Activated T-cell treated with anti-CD3 and anti-CD28 coated beads, Interleukin-2, amount 50 U/mL, for 24 hours (primary cell): Measurements from ENCODE around the gene NKIRAS2.
A peak's percentile ranks its signal among the peaks of the same experiment; 100 is the strongest.
"Not testable (repeated sequence)": the region's sequence is repeated elsewhere in the genome, so short reads cannot be mapped to it uniquely, and the experiment has no call there.

Experiments used
- DNase-seq: peaks from one replicate; pipeline ENCODE4 v3.0.0-alpha.2; 2020
- H3K27ac Mint-ChIP-seq: 2 replicates; pipeline ENCODE4 v1.8.0; 2020; ENCODE audit warnings: mild to moderate bottlenecking, mixed read lengths
- H3K27me3 Mint-ChIP-seq: 2 replicates; pipeline ENCODE4 v1.8.0; 2020; ENCODE audit warnings: mixed read lengths
- H3K36me3 Mint-ChIP-seq: 2 replicates; pipeline ENCODE4 v1.8.0; 2020; ENCODE audit warnings: low read depth, mixed read lengths
- H3K4me1 Mint-ChIP-seq: 2 replicates; pipeline ENCODE4 v1.8.0; 2020; ENCODE audit warnings: low read depth, mixed read lengths
- H3K4me3 Mint-ChIP-seq: 2 replicates; pipeline ENCODE4 v1.8.0; 2020; ENCODE audit warnings: mild to moderate bottlenecking, moderate library complexity, mixed read lengths
- H3K9me3 Mint-ChIP-seq: 2 replicates; pipeline ENCODE4 v1.8.0; 2020; ENCODE audit warnings: mixed read lengths

The NKIRAS2 gene

DNA sequence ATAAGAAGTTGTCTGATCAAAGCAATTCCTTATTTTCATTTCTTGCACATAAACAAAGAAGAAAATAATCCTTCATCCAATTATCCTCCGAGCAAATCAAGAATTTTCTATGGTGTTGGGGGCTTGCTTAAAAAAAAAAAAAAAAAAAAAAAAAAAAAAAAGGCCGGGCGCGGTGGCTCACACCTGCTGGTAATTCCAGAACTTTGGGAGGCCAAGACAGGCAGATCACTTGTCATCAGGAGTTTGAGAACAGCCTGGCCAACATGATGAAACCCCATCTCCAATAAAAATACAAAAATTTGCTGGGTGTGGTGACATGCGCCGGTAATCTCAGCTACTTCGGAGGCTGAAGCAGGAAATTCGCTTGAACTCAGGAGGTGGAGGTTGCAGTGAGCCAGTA lies 34.0 kb upstream of the NKIRAS2 start:
- Mint-ChIP-seq H3K36me3 (peaks cover 99% of the 10 kb centered on the region), H3K27me3 (no peaks in the 10 kb centered on the region), H3K4me1 (peaks cover 15% of the 10 kb centered on the region), H3K4me3 (no peak overlapping the region), H3K27ac (peak overlapping the region; percentile 50), H3K9me3 (no peaks in the 10 kb centered on the region)
- DNase-seq, result peak; percentile 17

DNA sequence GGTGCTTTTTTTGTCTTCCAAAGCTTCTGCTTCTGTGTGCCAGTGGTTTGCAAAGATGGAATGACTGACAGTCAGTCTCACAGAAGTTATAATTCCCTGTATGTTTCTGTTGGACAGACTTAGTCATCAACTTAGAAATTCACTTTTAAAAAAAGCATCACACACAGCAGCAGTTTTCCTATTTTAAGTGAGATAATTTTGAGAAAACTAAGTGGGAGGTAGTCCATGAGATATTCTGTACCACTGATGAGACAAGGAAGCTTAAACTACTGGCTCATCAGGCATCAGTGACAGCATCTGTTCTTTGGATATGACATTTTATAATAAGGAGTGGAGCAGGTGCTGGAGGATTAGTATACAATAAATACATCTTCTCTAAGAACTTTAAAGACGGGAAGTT lies 33.3 kb upstream of the NKIRAS2 start:
- peaks cover 15% of the 10 kb centered on the region for H3K4me1 Mint-ChIP-seq
- H3K27me3 Mint-ChIP-seq, result no peaks in the 10 kb centered on the region
- H3K9me3 Mint-ChIP-seq, result no peaks in the 10 kb centered on the region
- no peak overlapping the region for H3K4me3 Mint-ChIP-seq
- peak overlapping the region; percentile 23 for H3K27ac Mint-ChIP-seq
- H3K36me3 Mint-ChIP-seq, result peaks cover 99% of the 10 kb centered on the region
- DNase-seq, result no peak

DNA sequence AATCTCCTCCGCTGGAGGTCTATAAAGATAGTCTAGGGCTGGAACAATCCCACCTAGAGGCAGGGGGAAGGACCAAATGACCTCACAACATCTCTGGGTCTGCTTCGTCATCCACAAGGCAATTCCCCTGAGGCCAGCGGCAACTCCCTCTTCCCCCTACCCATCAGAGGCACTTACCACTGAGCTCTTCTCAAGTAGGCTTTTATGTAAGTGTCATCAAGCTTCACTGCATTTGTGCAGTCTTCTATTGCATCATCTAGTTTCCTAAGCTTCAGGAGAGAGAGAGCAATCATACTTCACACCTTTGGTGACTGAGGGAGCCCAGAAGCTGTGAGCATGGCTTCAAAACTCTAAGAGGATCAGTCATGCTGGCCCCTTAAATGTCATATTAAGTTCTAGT lies 32.2 kb upstream of the NKIRAS2 start:
- Mint-ChIP-seq H3K9me3 (no peaks in the 10 kb centered on the region), H3K4me3 (no peak overlapping the region), H3K27ac (peak overlapping the region; percentile 75), H3K27me3 (no peaks in the 10 kb centered on the region), H3K4me1 (peaks cover 15% of the 10 kb centered on the region), H3K36me3 (peaks cover 99% of the 10 kb centered on the region)
- DNase-seq, result no peak

DNA sequence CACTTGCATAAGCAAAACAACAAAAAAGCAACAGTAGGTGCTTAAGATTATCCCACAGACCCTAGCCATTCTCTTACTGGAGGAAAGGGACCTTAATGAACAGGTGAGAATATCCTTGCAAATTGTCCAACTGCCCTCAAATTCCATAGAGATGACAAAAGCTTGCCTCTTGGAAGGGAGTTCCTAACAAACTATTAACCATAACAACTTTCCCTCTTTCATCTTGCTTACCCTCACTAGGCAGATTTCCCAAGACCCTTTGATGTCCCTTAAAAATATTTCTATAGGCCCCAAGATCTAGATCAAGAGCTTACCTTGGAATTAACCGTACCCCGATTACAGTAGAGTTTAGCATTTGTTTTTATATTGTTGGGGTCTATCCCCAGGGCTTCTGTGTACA lies 31.5 kb upstream of the NKIRAS2 start:
- Mint-ChIP-seq H3K4me3 (no peak overlapping the region), H3K9me3 (no peaks in the 10 kb centered on the region), H3K27me3 (no peaks in the 10 kb centered on the region), H3K27ac (peak overlapping the region; percentile 75), H3K36me3 (peaks cover 99% of the 10 kb centered on the region), H3K4me1 (peaks cover 15% of the 10 kb centered on the region)
- no peak for DNase-seq

DNA sequence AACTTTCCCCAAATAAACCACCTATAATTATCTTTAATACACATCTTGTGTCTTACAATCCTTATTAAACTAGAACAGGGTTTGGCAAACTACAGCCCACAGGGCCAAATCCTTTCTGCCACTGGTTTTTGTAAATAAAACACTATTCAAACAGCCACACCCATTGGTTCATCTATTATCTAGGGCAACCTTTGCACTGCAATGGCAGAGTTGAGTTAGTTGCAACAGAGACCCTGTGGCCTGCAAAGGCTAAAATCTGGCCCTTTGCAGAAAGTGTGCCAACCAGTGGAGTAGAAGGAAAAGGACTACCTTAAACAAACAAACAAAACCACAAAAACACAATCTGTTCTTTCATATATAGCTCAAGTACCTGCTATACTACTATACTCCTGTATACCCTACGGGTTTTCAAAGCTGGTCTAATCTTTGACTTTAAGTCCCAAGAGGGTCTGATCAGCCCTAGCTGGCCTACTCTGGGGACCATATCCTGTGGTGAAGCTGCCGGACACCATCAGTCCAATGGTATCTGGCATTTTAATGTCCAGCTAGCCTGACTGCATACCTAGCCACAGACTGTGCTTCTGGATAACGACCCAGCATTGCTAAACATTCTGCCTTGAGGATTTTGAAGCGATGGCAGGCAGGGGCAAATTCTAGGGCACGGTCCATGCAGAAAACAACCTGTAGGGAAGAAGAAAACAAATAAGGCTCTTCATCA lies 30.0 kb upstream of the NKIRAS2 start:
- peak overlapping the region; percentile 8 for H3K27ac Mint-ChIP-seq
- no peaks in the 10 kb centered on the region for H3K27me3 Mint-ChIP-seq
- H3K9me3 Mint-ChIP-seq, result no peaks in the 10 kb centered on the region
- H3K4me3 Mint-ChIP-seq, result no peak overlapping the region
- DNase-seq, result peak; percentile 3
- H3K4me1 Mint-ChIP-seq, result peaks cover 15% of the 10 kb centered on the region
- peaks cover 99% of the 10 kb centered on the region for H3K36me3 Mint-ChIP-seq

DNA sequence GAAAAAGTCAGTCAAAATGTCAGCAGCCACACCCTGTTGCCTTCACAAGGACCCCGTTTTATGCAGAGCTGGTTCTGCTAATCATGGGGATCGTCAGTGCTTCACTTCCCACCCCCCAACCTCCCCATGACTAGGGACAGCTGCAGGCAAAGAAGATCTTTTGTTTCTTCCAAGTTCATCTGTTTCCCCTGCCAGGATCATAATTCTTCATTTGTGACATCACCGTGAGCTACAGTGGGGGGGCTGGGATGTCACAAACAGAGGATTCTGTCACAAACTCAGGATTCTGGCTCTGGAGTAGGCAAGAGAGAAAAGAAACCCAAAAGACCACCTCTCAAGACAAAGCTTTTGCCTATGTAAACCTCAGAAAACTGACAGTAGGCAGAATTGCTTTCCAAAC lies 27.3 kb upstream of the NKIRAS2 start:
- Mint-ChIP-seq H3K4me1 (peaks cover 23% of the 10 kb centered on the region), H3K9me3 (no peaks in the 10 kb centered on the region), H3K27ac (peak overlapping the region; percentile 51), H3K4me3 (no peak overlapping the region), H3K27me3 (no peaks in the 10 kb centered on the region), H3K36me3 (peaks cover 99% of the 10 kb centered on the region)
- DNase-seq, result peak; percentile 23

DNA sequence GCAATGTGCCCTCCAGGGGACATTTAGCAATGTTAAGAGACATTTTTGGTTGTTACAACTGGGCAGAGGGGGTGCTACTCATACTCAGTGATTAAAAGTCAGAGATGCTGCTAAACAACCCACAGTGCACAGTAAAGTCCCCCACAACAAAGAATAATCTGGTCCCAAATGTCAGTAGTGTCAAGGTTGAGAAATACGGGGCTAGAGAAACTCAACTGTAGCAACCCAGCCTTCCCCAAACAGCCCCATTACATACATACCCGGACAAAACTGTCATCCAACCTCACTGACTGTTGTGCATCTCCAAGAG lies 23.1 kb upstream of the NKIRAS2 start:
- H3K36me3 Mint-ChIP-seq, result peaks cover 92% of the 10 kb centered on the region
- H3K27me3 Mint-ChIP-seq, result no peaks in the 10 kb centered on the region
- DNase-seq, result no peak
- H3K4me3 Mint-ChIP-seq, result no peak overlapping the region
- H3K9me3 Mint-ChIP-seq, result no peaks in the 10 kb centered on the region
- peak overlapping the region; percentile 83 for H3K27ac Mint-ChIP-seq
- peaks cover 13% of the 10 kb centered on the region for H3K4me1 Mint-ChIP-seq

DNA sequence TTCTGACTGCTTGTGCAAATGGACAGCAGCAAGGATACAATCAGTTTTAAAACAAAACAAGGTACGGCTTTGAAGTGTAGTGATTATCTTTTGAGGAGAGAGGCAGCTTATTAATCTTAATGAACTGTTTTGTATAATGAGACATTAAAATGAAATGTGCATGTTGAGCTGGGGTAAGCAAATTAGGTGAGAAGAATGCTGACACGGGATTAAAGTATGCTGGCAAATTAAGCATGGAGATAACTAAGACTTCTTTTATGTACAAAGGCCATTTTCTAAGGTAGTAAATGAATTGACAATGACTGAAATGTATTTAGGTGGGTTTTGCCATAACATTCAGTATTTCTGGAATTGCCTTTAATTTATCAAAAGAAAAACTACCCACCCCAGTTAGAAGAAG lies 21.4 kb upstream of the NKIRAS2 start:
- H3K36me3 Mint-ChIP-seq, result peaks cover 92% of the 10 kb centered on the region
- peaks cover 23% of the 10 kb centered on the region for H3K4me1 Mint-ChIP-seq
- no peaks in the 10 kb centered on the region for H3K9me3 Mint-ChIP-seq
- DNase-seq, result no peak
- no peaks in the 10 kb centered on the region for H3K27me3 Mint-ChIP-seq
- H3K4me3 Mint-ChIP-seq, result no peak overlapping the region
- no peak overlapping the region for H3K27ac Mint-ChIP-seq

DNA sequence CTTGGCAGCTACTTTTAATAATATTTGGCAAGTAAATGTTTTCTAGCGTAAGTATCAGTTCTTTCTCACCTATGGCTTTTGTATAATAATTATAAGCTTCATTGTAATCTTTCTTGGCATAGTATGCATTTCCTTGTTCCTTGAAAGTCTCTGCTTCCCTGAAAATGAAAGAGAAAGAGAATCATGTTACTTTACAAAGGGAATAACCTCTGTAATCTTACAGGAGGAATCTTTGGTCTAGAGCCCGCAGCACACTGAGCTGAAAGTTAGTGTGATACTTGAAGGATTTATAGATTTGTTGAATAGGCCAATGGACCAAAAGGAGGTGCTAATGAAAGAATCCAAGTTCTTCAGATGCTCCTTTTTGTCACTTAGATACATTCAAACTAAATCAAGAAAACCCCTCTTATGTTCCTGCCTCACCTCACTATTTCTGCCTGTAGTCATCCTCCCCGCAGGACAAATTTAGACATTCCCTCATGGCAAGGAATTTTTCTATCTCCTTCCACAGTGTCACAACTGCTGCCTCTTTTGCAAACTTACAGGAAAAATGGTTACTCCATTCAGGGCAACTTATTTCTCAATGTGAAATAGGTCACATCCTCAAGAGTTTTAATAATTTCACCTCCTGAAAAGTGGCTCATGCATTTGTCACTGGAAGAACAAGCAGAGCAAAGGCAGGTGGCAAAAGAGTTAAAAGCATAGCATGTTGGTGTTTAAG lies 19.3 kb upstream of the NKIRAS2 start:
- H3K4me1 Mint-ChIP-seq, result peaks cover 39% of the 10 kb centered on the region
- peak overlapping the region; percentile 50 for H3K27ac Mint-ChIP-seq
- H3K36me3 Mint-ChIP-seq, result peaks cover 90% of the 10 kb centered on the region
- H3K4me3 Mint-ChIP-seq, result no peak overlapping the region
- no peaks in the 10 kb centered on the region for H3K27me3 Mint-ChIP-seq
- DNase-seq, result no peak
- no peaks in the 10 kb centered on the region for H3K9me3 Mint-ChIP-seq

DNA sequence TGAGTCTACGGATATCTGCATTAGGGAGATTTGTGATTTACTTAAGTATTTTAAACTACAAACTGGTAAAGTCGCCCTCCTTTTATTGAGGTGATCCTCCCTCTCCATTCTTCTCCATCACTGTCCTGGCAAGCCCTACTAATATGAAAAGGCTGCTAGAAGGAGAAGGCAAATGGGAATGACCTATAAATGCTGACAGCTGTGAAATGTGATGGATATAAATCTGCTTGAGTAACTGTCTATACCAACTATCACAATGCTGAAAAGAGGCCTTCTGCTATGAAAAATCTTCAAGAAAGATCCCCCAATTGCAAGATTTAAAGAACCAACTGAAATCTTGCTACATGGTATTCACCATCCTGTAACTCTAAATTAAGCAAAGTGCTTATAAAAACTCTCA lies 18.2 kb upstream of the NKIRAS2 start:
- H3K27ac Mint-ChIP-seq, result no peak overlapping the region
- H3K9me3 Mint-ChIP-seq, result no peaks in the 10 kb centered on the region
- H3K4me1 Mint-ChIP-seq, result peaks cover 31% of the 10 kb centered on the region
- H3K4me3 Mint-ChIP-seq, result no peak overlapping the region
- peaks cover 79% of the 10 kb centered on the region for H3K36me3 Mint-ChIP-seq
- no peaks in the 10 kb centered on the region for H3K27me3 Mint-ChIP-seq
- DNase-seq, result no peak

DNA sequence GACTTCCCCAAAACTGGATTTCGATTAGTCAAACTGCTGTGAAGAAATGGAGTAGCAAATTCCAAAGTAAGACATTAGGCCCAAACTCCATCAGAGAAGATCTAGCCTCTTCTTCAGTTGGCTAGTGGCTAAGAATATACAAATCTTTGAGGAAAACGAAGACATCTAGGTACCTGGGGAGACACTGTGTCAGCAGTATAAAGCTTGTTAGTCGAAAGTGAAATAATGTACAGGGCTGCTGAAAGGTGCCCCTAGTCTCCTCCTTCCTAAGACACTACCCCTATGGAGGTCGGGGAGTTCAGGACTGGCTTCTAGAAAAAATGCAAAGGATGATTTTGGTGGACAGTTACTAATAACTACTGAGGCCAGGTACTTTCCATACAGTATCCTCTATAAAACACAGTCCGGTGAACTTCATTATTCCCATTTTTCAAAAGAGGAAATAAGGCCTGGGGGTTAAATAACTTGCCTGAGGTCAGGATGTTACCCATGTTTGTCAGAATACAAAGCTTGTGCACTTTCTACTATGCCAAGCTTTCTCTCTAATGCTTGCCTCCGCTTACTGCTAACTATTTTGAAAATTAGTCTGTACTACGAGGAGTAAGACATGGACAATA lies 17.6 kb upstream of the NKIRAS2 start:
- H3K4me3 Mint-ChIP-seq, result no peak overlapping the region
- peaks cover 30% of the 10 kb centered on the region for H3K4me1 Mint-ChIP-seq
- H3K27ac Mint-ChIP-seq, result no peak overlapping the region
- no peaks in the 10 kb centered on the region for H3K27me3 Mint-ChIP-seq
- H3K9me3 Mint-ChIP-seq, result no peaks in the 10 kb centered on the region
- no peak for DNase-seq
- H3K36me3 Mint-ChIP-seq, result peaks cover 76% of the 10 kb centered on the region

DNA sequence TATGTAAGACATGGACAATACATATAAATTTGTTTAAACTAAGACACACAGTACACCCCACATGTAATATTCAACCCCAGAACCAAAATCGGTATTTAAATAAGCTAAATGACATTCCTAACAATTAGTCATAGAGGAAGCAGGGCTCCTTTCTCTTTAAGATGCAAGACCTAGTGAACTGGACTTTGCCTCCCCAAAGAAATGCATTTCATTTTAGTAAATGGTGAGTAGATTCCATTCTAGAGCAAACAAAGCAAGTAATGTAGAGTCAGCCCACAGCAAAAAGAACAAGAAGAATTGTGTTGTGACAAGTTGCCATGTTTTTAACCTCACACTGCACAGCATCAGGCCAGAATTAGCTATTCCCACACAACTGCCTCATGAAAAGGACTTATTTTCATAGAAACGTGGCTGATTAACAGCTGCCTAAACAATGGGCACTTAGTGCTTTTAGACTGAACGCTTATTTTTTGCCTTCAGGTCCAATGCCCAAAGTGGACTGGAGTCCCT lies 17.0 kb upstream of the NKIRAS2 start:
- no peak for DNase-seq
- H3K36me3 Mint-ChIP-seq, result peaks cover 72% of the 10 kb centered on the region
- no peaks in the 10 kb centered on the region for H3K9me3 Mint-ChIP-seq
- H3K27me3 Mint-ChIP-seq, result no peaks in the 10 kb centered on the region
- peak overlapping the region; percentile 15 for H3K27ac Mint-ChIP-seq
- H3K4me3 Mint-ChIP-seq, result no peak overlapping the region
- H3K4me1 Mint-ChIP-seq, result peaks cover 30% of the 10 kb centered on the region

DNA sequence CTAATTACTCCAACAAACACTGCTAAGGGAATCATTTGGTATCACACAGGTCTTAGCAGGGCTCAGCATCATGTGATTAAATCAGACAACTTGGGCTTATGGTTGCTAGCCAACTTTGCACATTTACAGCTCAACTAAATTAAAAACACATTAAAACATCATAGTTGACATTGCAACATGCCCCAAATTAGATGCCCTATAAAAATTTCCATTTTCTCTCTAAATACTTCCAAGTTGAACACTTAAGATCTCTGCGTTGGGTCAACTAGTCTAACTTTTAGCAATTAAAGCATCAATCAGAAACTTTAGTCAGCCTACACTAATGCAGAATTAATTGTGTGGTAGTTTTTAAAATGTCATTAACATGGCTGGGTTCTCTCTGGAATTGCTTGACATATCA lies 14.7 kb upstream of the NKIRAS2 start:
- H3K36me3 Mint-ChIP-seq, result peaks cover 67% of the 10 kb centered on the region
- no peak for DNase-seq
- H3K9me3 Mint-ChIP-seq, result no peaks in the 10 kb centered on the region
- H3K4me3 Mint-ChIP-seq, result no peak overlapping the region
- H3K27me3 Mint-ChIP-seq, result no peaks in the 10 kb centered on the region
- H3K27ac Mint-ChIP-seq, result peak overlapping the region; percentile 75
- H3K4me1 Mint-ChIP-seq, result peaks cover 44% of the 10 kb centered on the region

DNA sequence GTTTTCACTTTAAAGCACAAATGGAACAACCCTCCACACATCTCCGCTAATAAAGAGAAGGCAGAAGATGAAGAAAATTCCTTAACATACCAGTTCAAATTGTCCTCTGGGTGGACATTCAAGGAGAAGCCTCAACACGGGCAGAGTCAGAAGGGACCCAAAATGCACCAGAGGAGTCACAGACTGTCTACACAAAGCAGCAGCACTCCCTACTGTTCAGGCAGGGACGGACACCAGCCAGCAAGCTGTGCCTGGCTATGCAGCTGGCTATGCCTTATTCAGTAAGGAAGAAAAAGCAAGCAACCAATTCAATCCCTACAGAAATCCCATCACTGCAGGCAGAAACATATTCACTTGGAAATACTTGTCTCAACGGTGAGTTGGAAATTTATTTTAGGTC lies 10.7 kb upstream of the NKIRAS2 start:
- DNase-seq, result no peak
- H3K4me1 Mint-ChIP-seq, result peaks cover 59% of the 10 kb centered on the region
- H3K27me3 Mint-ChIP-seq, result no peaks in the 10 kb centered on the region
- no peak overlapping the region for H3K4me3 Mint-ChIP-seq
- peaks cover 56% of the 10 kb centered on the region for H3K36me3 Mint-ChIP-seq
- H3K9me3 Mint-ChIP-seq, result no peaks in the 10 kb centered on the region
- peak overlapping the region; percentile 32 for H3K27ac Mint-ChIP-seq

DNA sequence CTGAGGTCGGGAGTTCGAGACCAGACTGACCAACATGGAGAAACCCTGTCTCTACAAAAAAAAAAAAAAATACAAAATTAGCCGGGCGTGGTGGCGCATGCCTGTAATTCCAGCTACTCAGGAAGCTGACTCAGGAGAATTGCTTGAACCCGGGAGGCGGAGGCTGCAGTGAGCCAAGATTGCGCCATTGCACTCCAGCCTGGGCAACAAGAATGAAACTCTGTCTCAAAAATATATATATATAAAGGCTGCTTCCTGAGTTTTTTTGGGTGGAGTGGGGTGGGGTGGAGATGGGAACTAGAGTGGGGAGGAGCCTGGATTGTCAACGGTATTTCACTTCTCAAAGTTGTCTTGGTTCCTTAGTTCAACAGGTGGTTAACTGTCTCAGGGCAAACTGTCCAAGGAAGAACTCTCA lies 9.6 kb upstream of the NKIRAS2 start:
- H3K9me3 Mint-ChIP-seq, H3K27me3 Mint-ChIP-seq, DNase-seq, H3K4me3 Mint-ChIP-seq: not testable (repeated sequence)
- Mint-ChIP-seq H3K27ac (peak overlapping the region; percentile 48), H3K4me1 (peaks cover 55% of the 10 kb centered on the region), H3K36me3 (peaks cover 54% of the 10 kb centered on the region)
